Glutamatergic neuron (in vitro differentiated cells): ENCODE measurements around the gene ACTR8. TPM values are rescaled to one million over a fixed set of nuclear protein-coding genes. Genes with fewer than 3 reads are reported as not detected.

Experiments used
- DNase-seq: peaks from one replicate; pipeline ENCODE4 v3.0.0; 2022
- H3K27ac Mint-ChIP-seq: one replicate; pipeline ENCODE4 v1.8.0; 2020; ENCODE audit warnings: mild to moderate bottlenecking, mixed read lengths, inconsistent platforms; ENCODE audit not compliant: unreplicated experiment
- H3K27me3 Mint-ChIP-seq: one replicate; pipeline ENCODE4 v1.8.0; 2020; ENCODE audit warnings: mild to moderate bottlenecking, moderate library complexity, mixed read lengths, inconsistent platforms; ENCODE audit not compliant: unreplicated experiment
- H3K36me3 Mint-ChIP-seq: one replicate; pipeline ENCODE4 v1.8.0; 2020; ENCODE audit warnings: mild to moderate bottlenecking, mixed read lengths, inconsistent platforms; ENCODE audit not compliant: unreplicated experiment
- H3K4me1 Mint-ChIP-seq: one replicate; pipeline ENCODE4 v1.8.0; 2020; ENCODE audit warnings: mild to moderate bottlenecking, low read depth, mixed read lengths, inconsistent platforms; ENCODE audit not compliant: unreplicated experiment
- H3K4me3 Mint-ChIP-seq: one replicate; pipeline ENCODE4 v1.8.0; 2020; ENCODE audit warnings: mild to moderate bottlenecking, mixed read lengths, inconsistent platforms; ENCODE audit not compliant: unreplicated experiment
- H3K9me3 Mint-ChIP-seq: one replicate; pipeline ENCODE4 v1.8.0; 2020; ENCODE audit warnings: mild to moderate bottlenecking, moderate library complexity, mixed read lengths, inconsistent platforms; ENCODE audit not compliant: unreplicated experiment
- CTCF ChIP-seq: fragments of 200-600 bp; sonication (generic); IDR thresholded peaks from one replicate; pipeline ENCODE4 v1.5.0; 2021; ENCODE audit not compliant: partially characterized antibody, unreplicated experiment
- total RNA-seq: library from RNA; stranded (reverse); fragmentation: NEBNext Ultra II Directional; extraction: Animal tissue kit (Norgen Biotek cat#: 25700); gene quantifications from one replicate; pipeline ENCODE4 v1.2.1, GENCODE V29; 2021; ENCODE audit not compliant: unreplicated experiment

ACTR8 gene
- total RNA-seq, 1 donor from 2014 or later = 59.4 TPM

GRCh38 chr3:53820756-53821580 lies 61.0 kb downstream of the ACTR8 start:
- Mint-ChIP-seq H3K27ac (no peak overlapping the region), H3K27me3 (no peaks in the 10 kb centered on the region), H3K9me3 (peaks cover 5% of the 10 kb centered on the region), H3K4me1 (peaks cover 6% of the 10 kb centered on the region), H3K36me3 (no peaks in the 10 kb centered on the region), H3K4me3 (no peak overlapping the region)
- DNase-seq = peak; percentile 14
- TF ChIP-seq CTCF = no peak

GRCh38 chr3:53820084-53820483 lies 61.9 kb downstream of the ACTR8 start:
- Mint-ChIP-seq H3K27ac (no peak overlapping the region), H3K9me3 (peaks cover 5% of the 10 kb centered on the region), H3K36me3 (no peaks in the 10 kb centered on the region), H3K4me3 (no peak overlapping the region), H3K4me1 (peaks cover 6% of the 10 kb centered on the region), H3K27me3 (no peaks in the 10 kb centered on the region)
- no peak for TF ChIP-seq CTCF
- no peak for DNase-seq

GRCh38 chr3:53819163-53819868 lies 62.6 kb downstream of the ACTR8 start:
- Mint-ChIP-seq H3K4me1 (peaks cover 2% of the 10 kb centered on the region), H3K27ac (no peak overlapping the region), H3K27me3 (no peaks in the 10 kb centered on the region), H3K36me3 (no peaks in the 10 kb centered on the region), H3K9me3 (peaks cover 5% of the 10 kb centered on the region), H3K4me3 (no peak overlapping the region)
- peak; percentile 8 for DNase-seq
- TF ChIP-seq CTCF = no peak

- DNase-seq = peak; percentile 0
- no peaks in the 10 kb centered on the region for H3K4me1 Mint-ChIP-seq
- no peaks in the 10 kb centered on the region for H3K27me3 Mint-ChIP-seq
- no peak for TF ChIP-seq CTCF
- peaks cover 5% of the 10 kb centered on the region for H3K9me3 Mint-ChIP-seq
- H3K36me3 Mint-ChIP-seq = no peaks in the 10 kb centered on the region
- H3K4me3 Mint-ChIP-seq = no peak overlapping the region
- H3K27ac Mint-ChIP-seq = no peak overlapping the region
These were observed 63.5 kb downstream of the ACTR8 start for GRCh38 chr3:53818221-53819162.
